ENCODE data around the gene ZDHHC19. TPM values are rescaled to one million over a fixed set of nuclear protein-coding genes. Genes with fewer than 3 reads are reported as not detected.
A peak's percentile ranks its signal among the peaks of the same experiment; 100 is the strongest.
"Not testable (repeated sequence)": the region's sequence is repeated elsewhere in the genome, so short reads cannot be mapped to it uniquely, and the experiment has no call there.

The ZDHHC19 gene
- total RNA-seq, 4 donors from 2014 or later = not detected

- in situ Hi-C loops (cut with MboI; ENCODE audit: low sequenced_read_pairs in 4 of 4) = no loop called here
- Histone ChIP-seq H3K36me3 (no peaks in the 10 kb centered on the region), H3K4me1 (peaks cover 15 to 22% of the 10 kb centered on the region in 2 donors), H3K27ac (no peak overlapping the region), H3K9me3 (no peaks in the 10 kb centered on the region), H3K4me3 (no peak overlapping the region), H3K27me3 (no peaks in the 10 kb centered on the region)
- peak; percentile 50 to 67 for ATAC-seq
- intact Hi-C loops (cut with DNase I; ENCODE audit: low total_unique reads) = loop anchor here (5.0 kb wide), 1 partner anchor 57 kb away; no protein-coding TSS in a partner anchor
- peak in 1 of 2 donors; percentile 52 for DNase-seq
- TF ChIP-seq POLR2A (IDR thresholded peaks at IDR 0.05) (no peak), CTCF (IDR thresholded peaks at IDR 0.05 in 4 of 5, conservative IDR thresholded peaks at IDR 0.05 in 1 of 5) (no peak)
These were observed 36.5 kb downstream of the ZDHHC19 start for GRCh38 chr3:196174652-196175051.

GRCh38 chr3:196170296-196170695 is 40.9 kb downstream of the ZDHHC19 start:
- intact Hi-C loops (cut with DNase I; ENCODE audit: low total_unique reads); H3K36me3 ChIP-seq; H3K4me3 ChIP-seq; DNase-seq; H3K27ac ChIP-seq; H3K27me3 ChIP-seq; in situ Hi-C loops (cut with MboI; ENCODE audit: low sequenced_read_pairs in 4 of 4); ATAC-seq; H3K9me3 ChIP-seq: not testable (repeated sequence)
- H3K4me1 ChIP-seq = peaks cover 8 to 11% of the 10 kb centered on the region in 2 donors

- TF ChIP-seq CTCF (IDR thresholded peaks at IDR 0.05 in 4 of 5, conservative IDR thresholded peaks at IDR 0.05 in 1 of 5) (no peak), POLR2A (IDR thresholded peaks at IDR 0.05) (no peak)
- intact Hi-C loops (cut with DNase I; ENCODE audit: low total_unique reads) = no loop called here
- Histone ChIP-seq H3K4me3 (no peak overlapping the region), H3K9me3 (no peaks in the 10 kb centered on the region), H3K27me3 (no peaks in the 10 kb centered on the region), H3K4me1 (peaks cover 7 to 12% of the 10 kb centered on the region in 2 donors), H3K36me3 (no peaks in the 10 kb centered on the region), H3K27ac (no peak overlapping the region)
- ATAC-seq (no peak), DNase-seq (no peak)
- in situ Hi-C loops (cut with MboI; ENCODE audit: low sequenced_read_pairs in 4 of 4) = no loop called here
These were observed 41.4 kb downstream of the ZDHHC19 start for GRCh38 chr3:196169836-196170240.

- TF ChIP-seq POLR2A (IDR thresholded peaks at IDR 0.05) (no peak), CTCF (IDR thresholded peaks at IDR 0.05 in 4 of 5, conservative IDR thresholded peaks at IDR 0.05 in 1 of 5) (no peak)
- peaks cover 11 to 17% of the 10 kb centered on the region in 2 donors for H3K4me1 ChIP-seq
- intact Hi-C loops (cut with DNase I; ENCODE audit: low total_unique reads) = no loop called here
- DNase-seq = no peak
- no peak overlapping the region for H3K4me3 ChIP-seq
- H3K27me3 ChIP-seq = no peaks in the 10 kb centered on the region
- H3K27ac ChIP-seq = no peak overlapping the region
- in situ Hi-C loops (cut with MboI; ENCODE audit: low sequenced_read_pairs in 4 of 4) = no loop called here
- no peak for ATAC-seq
- no peaks in the 10 kb centered on the region for H3K36me3 ChIP-seq
- no peaks in the 10 kb centered on the region for H3K9me3 ChIP-seq
These were observed 42.3 kb downstream of the ZDHHC19 start for GRCh38 chr3:196168808-196169391.

- TF ChIP-seq CTCF (IDR thresholded peaks at IDR 0.05 in 4 of 5, conservative IDR thresholded peaks at IDR 0.05 in 1 of 5) = no peak
- Histone ChIP-seq H3K27ac (peak overlapping the region in 1 of 4 donors; percentile 81), H3K36me3 (no peaks in the 10 kb centered on the region), H3K9me3 (no peaks in the 10 kb centered on the region), H3K4me3 (no peak overlapping the region), H3K4me1 (peaks cover 16 to 23% of the 10 kb centered on the region in 2 donors), H3K27me3 (no peaks in the 10 kb centered on the region)
- intact Hi-C loops (cut with DNase I; ENCODE audit: low total_unique reads) (no loop called here), in situ Hi-C loops (cut with MboI; ENCODE audit: low sequenced_read_pairs in 4 of 4) (no loop called here)
- ATAC-seq = no peak
- DNase-seq = no peak
These were observed 44.5 kb downstream of the ZDHHC19 start for GRCh38 chr3:196166741-196167140.
